ENCODE data around the gene TBXAS1. TPM values are rescaled to one million over a fixed set of nuclear protein-coding genes. Genes with fewer than 3 reads are reported as not detected.
"Not testable (repeated sequence)": the region's sequence is repeated elsewhere in the genome, so short reads cannot be mapped to it uniquely, and the experiment has no call there.

TBXAS1 gene
- polyA plus RNA-seq, 3 donors from 2014 or later, result 59.6 to 93.3 (median 68.7) TPM

DNA sequence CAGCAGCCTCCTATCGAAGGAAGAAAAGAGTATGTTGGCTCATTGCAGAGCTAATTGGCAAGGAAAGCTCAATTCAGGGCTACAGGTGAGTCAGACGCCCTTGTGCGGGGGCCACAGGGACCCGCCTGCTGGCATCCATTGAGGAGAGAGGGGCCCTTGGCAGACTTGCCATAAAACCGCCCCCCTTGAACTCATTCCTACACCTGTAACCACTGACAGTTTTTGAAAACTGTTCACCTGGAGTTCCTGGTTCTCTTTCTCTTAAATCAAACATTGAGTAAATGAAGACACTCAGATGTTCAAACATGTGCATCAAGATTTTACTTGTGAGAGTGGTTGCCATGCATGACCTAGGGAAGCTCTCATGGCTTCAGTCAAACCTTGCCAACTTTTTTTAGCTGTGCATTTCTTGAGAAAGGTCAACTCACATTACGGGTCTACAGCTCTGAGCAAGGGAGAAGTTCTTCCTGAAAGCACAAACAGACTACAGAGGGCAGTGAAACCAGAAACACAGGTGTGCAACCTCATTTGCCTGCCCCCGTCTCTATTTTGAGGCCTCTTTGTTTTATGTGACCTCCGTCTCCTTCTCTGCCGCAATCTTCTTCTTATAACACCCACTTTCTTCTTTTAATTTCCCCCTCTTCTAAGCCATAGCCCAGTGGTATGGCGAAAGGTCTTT, 87.8 kb downstream of the TBXAS1 start:
- peak overlapping the region; percentile 86 to 93 (median 92) for H3K27ac Mint-ChIP-seq
- H3K4me1 Mint-ChIP-seq, result peaks cover 57 to 61% of the 10 kb centered on the region in 2 donors
- no peaks in the 10 kb centered on the region for H3K9me3 Mint-ChIP-seq
- no peak for DNase-seq
- H3K4me3 Mint-ChIP-seq, result peak overlapping the region; percentile 50 to 70 (median 58)
- H3K27me3 Mint-ChIP-seq (ENCODE audit: low read depth in 3 of 3), result peaks cover 0 to 4% (median 2%) of the 10 kb centered on the region in 3 donors
- H3K36me3 Mint-ChIP-seq, result peaks cover 4 to 18% (median 14%) of the 10 kb centered on the region in 3 donors

DNA sequence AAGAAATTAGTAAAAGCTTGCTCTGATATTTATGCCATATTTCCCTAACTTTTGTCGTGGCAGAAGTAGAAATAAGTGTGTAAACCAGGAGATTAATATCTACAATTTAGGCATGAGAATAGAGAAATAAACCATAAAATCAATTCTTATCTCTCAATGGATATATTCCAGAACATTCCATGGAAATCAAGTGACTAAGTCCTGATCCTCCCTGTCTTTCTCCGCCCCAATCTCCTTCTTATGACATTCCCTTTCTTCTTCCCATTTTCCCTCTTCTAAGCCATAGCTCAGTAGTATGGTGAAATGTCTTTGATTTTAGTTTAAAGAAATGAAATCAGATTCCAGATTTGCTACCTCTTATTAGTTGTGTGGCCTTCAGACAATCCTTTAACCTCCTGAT, 88.8 kb downstream of the TBXAS1 start:
- no peak overlapping the region for H3K4me3 Mint-ChIP-seq
- peak overlapping the region in 2 of 6 donors; percentile 8 to 37 for H3K27ac Mint-ChIP-seq
- peaks cover 0 to 4% (median 2%) of the 10 kb centered on the region in 3 donors for H3K27me3 Mint-ChIP-seq (ENCODE audit: low read depth in 3 of 3)
- peaks cover 62 to 63% of the 10 kb centered on the region in 2 donors for H3K4me1 Mint-ChIP-seq
- no peak for DNase-seq
- peaks cover 4 to 13% (median 12%) of the 10 kb centered on the region in 3 donors for H3K36me3 Mint-ChIP-seq
- no peaks in the 10 kb centered on the region for H3K9me3 Mint-ChIP-seq

DNA sequence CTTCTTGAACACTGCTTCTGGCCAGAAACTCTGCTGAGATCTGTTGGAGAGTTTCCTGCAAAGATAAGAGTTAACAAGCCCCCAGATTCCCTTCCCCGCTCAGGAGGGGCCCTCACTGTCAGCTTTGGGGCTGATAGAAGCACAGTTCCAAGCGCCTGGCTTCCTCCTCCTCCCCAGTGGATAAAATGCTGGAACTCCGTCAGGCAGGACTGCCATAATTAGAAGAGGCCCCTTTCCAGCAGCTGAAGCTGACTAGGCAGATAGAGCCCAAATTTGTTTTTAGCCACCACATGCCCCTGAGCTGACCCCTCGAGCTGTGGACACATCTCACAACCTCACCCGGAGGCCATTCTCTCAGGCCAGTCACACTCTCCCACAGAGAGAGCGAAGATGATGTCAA, 89.4 kb downstream of the TBXAS1 start:
- Mint-ChIP-seq H3K27ac (peak overlapping the region in 4 of 6 donors; percentile 1 to 37 (median 26)), H3K27me3 (ENCODE audit: low read depth in 3 of 3) (peaks cover 0 to 4% (median 2%) of the 10 kb centered on the region in 3 donors), H3K4me1 (peaks cover 60 to 65% of the 10 kb centered on the region in 2 donors), H3K36me3 (peaks cover 4 to 8% (median 7%) of the 10 kb centered on the region in 3 donors), H3K4me3 (no peak overlapping the region), H3K9me3 (no peaks in the 10 kb centered on the region)
- no peak for DNase-seq

DNA sequence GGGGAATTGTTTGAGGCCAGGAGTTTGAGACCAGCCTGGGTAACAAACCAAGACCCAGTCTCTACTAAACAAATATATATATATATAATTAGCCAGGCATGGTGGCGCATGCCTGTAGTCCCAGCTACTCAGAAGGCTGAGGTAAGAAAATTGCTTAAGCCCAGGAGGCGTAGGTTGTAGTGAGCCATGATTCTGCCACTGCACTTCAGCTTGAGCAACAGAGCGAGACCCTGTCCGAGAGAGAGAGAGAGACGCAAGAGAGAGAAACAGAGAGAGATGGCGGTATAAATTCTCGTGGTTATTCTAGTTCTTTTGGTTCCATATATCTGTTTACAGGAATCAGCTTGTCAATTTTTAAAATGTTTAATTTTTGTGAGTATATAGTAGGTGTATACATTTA, 94.0 kb downstream of the TBXAS1 start:
- peaks cover 0 to 4% (median 3%) of the 10 kb centered on the region in 3 donors for H3K36me3 Mint-ChIP-seq
- no peak for DNase-seq
- H3K27ac Mint-ChIP-seq, result no peak overlapping the region
- peaks cover 0 to 4% (median 2%) of the 10 kb centered on the region in 3 donors for H3K27me3 Mint-ChIP-seq (ENCODE audit: low read depth in 3 of 3)
- peaks cover 47 to 66% of the 10 kb centered on the region in 2 donors for H3K4me1 Mint-ChIP-seq
- peaks cover 0 to 2% (median 0%) of the 10 kb centered on the region in 6 donors for H3K9me3 Mint-ChIP-seq
- H3K4me3 Mint-ChIP-seq, result no peak overlapping the region

DNA sequence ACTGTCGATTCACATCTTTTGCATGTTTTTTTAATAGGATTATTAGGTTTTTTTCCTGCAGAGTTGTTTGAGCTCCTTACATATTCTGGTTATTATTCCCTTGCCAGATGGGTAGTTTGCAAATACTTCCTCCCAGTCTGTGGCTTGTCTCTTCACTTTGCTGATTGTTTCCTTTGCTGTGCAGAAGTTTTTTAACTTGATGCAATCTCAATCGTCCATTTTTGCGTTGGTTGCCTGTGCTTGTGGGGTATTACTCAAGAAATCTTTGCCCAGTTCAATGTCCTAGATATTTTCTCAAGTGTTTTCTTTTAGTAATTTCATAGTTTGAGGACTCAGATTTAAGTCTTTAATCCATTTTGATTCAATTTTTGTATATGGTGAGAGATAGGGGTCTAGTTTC, 95.4 kb downstream of the TBXAS1 start:
- H3K4me1 Mint-ChIP-seq, result peaks cover 42 to 56% of the 10 kb centered on the region in 2 donors
- DNase-seq, result no peak
- H3K4me3 Mint-ChIP-seq, result no peak overlapping the region
- peaks cover 0 to 2% (median 0%) of the 10 kb centered on the region in 6 donors for H3K9me3 Mint-ChIP-seq
- peaks cover 0 to 10% (median 8%) of the 10 kb centered on the region in 3 donors for H3K36me3 Mint-ChIP-seq
- H3K27me3 Mint-ChIP-seq (ENCODE audit: low read depth in 3 of 3), result peaks cover 0 to 4% (median 2%) of the 10 kb centered on the region in 3 donors
- peak overlapping the region in 2 of 6 donors; percentile 2 to 57 for H3K27ac Mint-ChIP-seq

DNA sequence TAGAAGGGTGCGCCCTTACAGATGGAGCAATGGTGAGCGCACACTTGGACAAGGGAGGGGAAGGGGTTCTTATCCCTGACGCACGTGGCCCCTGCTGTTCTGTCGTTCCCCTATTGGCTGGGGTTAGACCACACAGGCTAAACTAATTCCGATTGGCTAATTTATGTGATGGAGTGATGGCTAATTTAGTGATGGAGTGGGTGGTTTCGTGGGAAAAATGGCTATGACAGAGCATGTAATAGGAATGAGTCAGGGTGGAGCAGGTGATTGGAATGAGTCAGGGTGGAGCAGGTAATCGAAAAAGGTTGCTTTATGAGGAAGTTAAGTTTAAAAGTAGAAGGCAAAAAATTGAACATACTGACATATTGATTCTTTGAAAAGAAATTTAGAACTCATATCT, 100.2 kb downstream of the TBXAS1 start:
- Mint-ChIP-seq H3K4me1 (peaks cover 38 to 39% of the 10 kb centered on the region in 2 donors), H3K27ac (peak overlapping the region in 1 of 6 donors; percentile 33)
- H3K9me3 Mint-ChIP-seq, result not testable (repeated sequence)

DNA sequence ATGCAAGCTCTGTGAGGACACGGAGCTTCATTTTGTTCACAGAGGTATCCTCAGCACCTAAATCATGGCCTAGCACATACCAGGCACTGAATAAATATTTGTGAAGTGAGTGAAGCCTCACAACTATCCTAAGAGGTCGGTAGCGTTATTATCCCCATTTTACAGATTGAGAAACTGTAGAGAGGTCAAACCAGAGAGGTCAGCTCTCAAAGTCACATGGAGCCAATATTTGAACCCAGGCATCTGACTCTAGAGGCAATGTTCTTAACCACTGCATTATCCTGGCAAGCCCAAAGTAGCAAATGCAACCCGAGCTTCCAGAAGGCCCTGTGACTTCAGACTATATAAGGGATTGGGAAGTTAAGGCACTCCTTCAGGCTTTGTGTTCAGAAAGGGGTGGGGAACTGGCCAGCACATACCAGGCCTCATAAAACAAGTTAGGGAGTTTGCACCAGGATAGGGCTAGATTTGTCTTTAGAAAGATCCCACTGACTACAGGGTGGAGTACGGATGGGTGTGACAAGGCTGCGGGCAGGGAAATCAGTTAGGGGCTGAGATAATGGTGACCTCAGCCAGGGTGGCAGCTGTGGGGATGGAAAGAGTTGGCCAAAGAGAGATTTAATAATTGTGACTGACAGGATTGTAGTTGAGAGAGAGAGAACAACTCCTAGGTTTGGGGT, 101.4 kb downstream of the TBXAS1 start:
- H3K27me3 Mint-ChIP-seq (ENCODE audit: low read depth in 3 of 3), result peaks cover 2 to 6% (median 4%) of the 10 kb centered on the region in 3 donors
- DNase-seq, result no peak
- peaks cover 6 to 23% (median 18%) of the 10 kb centered on the region in 3 donors for H3K36me3 Mint-ChIP-seq
- H3K4me1 Mint-ChIP-seq, result peaks cover 26 to 27% of the 10 kb centered on the region in 2 donors
- peak overlapping the region in 3 of 6 donors; percentile 30 to 64 (median 31) for H3K27ac Mint-ChIP-seq
- H3K9me3 Mint-ChIP-seq, result peaks cover 0 to 2% (median 0%) of the 10 kb centered on the region in 6 donors
- H3K4me3 Mint-ChIP-seq, result no peak overlapping the region

More for the DNA sequence above, 100.2 kb downstream of the TBXAS1 start:
- H3K27me3 Mint-ChIP-seq (ENCODE audit: low read depth in 3 of 3); DNase-seq; H3K4me3 Mint-ChIP-seq: not testable (repeated sequence)
- peaks cover 6 to 23% (median 18%) of the 10 kb centered on the region in 3 donors for H3K36me3 Mint-ChIP-seq

DNA sequence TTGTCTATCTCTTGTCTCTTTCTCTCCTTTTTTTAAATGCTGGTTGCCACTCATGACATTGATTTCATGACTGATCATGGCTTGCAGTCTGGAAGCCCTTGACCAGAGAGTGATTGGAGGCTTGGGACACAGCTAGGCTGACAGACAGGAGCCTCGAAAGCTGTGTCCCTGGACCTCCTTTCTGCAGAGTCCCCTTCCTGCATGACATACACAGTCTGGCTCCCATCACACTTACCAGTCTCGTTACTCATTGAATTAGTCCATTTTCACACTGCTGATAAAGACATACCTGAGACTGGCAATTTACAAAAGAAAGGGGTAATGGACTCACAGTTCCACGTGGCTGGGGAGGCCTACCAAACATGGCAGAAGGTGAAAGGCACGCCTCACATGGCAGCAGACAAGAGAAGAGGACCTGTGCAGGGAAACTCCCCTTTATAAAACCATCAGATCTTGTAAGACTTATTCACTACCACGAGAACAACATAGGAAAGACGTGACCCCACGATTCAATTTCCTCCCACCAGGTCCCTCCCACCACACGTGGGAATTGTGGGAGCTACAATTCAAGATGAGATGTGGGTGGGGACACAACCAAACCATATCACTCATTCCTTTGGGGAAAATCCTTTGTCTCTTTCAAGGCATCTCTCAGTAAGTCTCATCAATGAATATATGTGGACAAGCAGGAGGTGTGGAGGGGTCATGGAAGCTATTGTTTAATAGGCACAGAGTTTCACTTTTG, 102.3 kb downstream of the TBXAS1 start:
- H3K27ac Mint-ChIP-seq, result peak overlapping the region in 5 of 6 donors; percentile 2 to 31 (median 28)
- peaks cover 20 to 21% of the 10 kb centered on the region in 2 donors for H3K4me1 Mint-ChIP-seq
- peaks cover 6 to 23% (median 18%) of the 10 kb centered on the region in 3 donors for H3K36me3 Mint-ChIP-seq
- H3K9me3 Mint-ChIP-seq, result no peaks in the 10 kb centered on the region
- H3K4me3 Mint-ChIP-seq, result no peak overlapping the region
- no peak for DNase-seq
- H3K27me3 Mint-ChIP-seq (ENCODE audit: low read depth in 3 of 3), result peaks cover 2 to 6% (median 4%) of the 10 kb centered on the region in 3 donors

DNA sequence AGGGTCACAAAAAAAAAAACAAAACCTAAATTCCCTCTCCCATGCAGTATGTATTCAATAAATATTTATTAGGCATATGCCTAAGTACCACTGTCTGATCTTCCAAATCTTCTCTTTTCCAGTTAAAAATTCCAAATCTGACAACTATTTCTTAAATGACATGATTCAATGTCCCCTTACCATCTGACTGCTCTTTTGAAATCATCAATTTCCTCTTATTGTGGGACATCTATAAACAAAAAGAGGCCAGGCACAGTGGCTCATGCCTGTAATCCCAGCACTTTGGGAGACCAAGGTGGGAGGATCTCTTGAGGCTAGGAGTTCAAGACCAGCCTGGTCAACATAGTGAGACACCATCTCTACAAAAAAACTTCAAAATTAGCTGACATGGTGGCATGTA, 103.5 kb downstream of the TBXAS1 start:
- Mint-ChIP-seq H3K4me1 (peaks cover 32% of the 10 kb centered on the region in 2 donors), H3K4me3 (no peak overlapping the region)

DNA sequence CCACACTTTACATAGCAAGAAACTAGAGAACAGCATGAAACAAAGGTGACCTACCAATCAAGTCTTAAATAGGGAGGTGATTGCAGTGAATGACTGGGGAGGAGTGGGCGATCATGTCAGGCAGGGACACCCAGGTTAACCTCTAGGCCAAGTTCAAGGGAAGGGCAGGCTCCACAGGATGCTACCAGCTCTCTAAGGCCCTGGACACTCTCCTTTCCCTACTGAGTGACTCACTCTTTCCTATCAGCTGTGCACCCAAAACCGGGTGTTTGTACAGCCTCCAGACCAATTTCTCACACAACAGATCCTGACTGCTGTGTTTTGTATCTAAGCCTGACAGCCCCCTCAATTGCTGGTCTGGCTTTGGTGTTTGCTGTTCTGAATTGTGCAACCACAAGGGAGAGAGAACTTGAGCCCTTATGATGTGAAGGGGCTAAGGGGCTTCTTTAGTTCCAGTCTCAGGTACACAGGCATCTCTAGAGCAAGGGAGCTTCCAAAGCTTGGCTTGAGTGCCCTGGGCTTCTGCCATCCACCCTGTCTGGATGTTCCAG, 107.8 kb downstream of the TBXAS1 start:
- no peak overlapping the region for H3K4me3 Mint-ChIP-seq
- peaks cover 0 to 3% (median 2%) of the 10 kb centered on the region in 3 donors for H3K27me3 Mint-ChIP-seq (ENCODE audit: low read depth in 3 of 3)
- peaks cover 0 to 18% (median 18%) of the 10 kb centered on the region in 3 donors for H3K36me3 Mint-ChIP-seq
- H3K27ac Mint-ChIP-seq, result peak overlapping the region; percentile 33 to 65 (median 46)
- peaks cover 32 to 44% of the 10 kb centered on the region in 2 donors for H3K4me1 Mint-ChIP-seq
- no peaks in the 10 kb centered on the region for H3K9me3 Mint-ChIP-seq
- DNase-seq, result no peak

More for the DNA sequence above, 103.5 kb downstream of the TBXAS1 start:
- DNase-seq, result no peak
- H3K27me3 Mint-ChIP-seq (ENCODE audit: low read depth in 3 of 3), result peaks cover 2 to 6% (median 2%) of the 10 kb centered on the region in 3 donors
- no peaks in the 10 kb centered on the region for H3K9me3 Mint-ChIP-seq
- H3K36me3 Mint-ChIP-seq, result peaks cover 6 to 23% (median 19%) of the 10 kb centered on the region in 3 donors
- peak overlapping the region in 1 of 6 donors; percentile 25 for H3K27ac Mint-ChIP-seq

DNA sequence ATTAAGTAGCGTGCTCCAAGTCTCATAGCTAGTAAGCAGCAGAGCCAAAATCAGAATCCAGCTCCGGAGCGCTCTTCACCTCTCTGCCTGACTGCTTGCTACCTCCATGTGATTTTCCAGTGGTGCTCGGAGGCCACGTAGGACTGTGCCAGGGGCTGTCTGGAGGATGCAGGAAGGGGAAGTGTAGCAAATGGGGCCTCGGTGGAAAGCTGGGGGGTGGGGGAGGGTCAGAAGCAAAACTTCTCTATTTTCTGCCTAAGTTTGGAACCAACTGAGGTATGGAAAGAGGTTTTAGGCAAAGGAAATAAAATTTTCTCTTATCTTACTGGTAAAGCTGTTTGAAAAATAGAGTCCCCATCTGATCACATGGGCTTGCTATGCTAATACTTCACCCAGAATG, 108.7 kb downstream of the TBXAS1 start:
- no peaks in the 10 kb centered on the region for H3K9me3 Mint-ChIP-seq
- H3K27ac Mint-ChIP-seq, result peak overlapping the region in 4 of 6 donors; percentile 36 to 75 (median 60)
- H3K36me3 Mint-ChIP-seq, result peaks cover 0 to 18% (median 13%) of the 10 kb centered on the region in 3 donors
- H3K27me3 Mint-ChIP-seq (ENCODE audit: low read depth in 3 of 3), result peaks cover 0 to 2% (median 2%) of the 10 kb centered on the region in 3 donors
- peaks cover 30 to 44% of the 10 kb centered on the region in 2 donors for H3K4me1 Mint-ChIP-seq
- DNase-seq, result no peak
- H3K4me3 Mint-ChIP-seq, result peak overlapping the region in 1 of 5 donors; percentile 2

DNA sequence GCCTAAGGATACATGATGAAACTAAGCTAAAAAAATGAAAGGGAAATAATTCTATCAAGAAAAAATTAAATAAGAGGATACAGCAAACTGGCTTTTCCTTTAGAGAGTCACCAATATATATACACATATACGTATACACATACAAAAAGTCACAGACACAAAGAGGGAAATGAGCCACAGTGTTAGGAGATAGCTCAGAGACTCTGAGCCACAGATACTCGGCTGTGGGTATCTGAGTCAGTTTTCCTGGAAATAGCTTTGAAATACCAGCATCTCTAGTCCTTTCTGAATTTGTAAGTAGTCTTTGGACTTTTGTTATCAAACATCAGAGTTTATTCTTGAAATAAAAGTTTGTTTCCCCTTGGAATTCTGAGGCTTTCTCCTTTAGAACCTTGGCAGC, 111.8 kb downstream of the TBXAS1 start:
- Mint-ChIP-seq H3K36me3 (peaks cover 13 to 35% (median 30%) of the 10 kb centered on the region in 3 donors), H3K4me1 (peaks cover 33 to 44% of the 10 kb centered on the region in 2 donors), H3K27ac (peak overlapping the region in 3 of 6 donors; percentile 1 to 76 (median 1))

DNA sequence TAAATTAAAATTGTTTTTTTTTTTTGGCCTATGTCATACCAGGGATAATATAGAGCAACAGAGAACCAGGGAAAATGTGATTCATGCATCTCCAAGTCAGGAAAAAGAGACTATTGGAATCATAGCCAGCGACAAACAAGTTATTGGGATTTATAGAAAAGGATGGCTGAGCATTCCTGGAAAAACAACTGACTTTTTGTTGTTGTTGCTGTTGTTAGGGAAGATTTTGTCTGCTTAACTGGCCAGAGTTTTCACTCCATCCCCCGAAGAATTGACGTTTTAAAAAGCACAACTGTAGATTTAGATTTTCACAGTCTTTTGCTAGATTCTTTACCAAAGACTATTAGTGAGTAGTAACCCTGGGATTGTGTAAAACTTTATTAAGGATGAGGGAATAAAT, 112.4 kb downstream of the TBXAS1 start:
- H3K27me3 Mint-ChIP-seq (ENCODE audit: low read depth in 3 of 3), result peaks cover 0 to 5% (median 2%) of the 10 kb centered on the region in 3 donors

More for the DNA sequence above, 111.8 kb downstream of the TBXAS1 start:
- peaks cover 0 to 3% (median 2%) of the 10 kb centered on the region in 3 donors for H3K27me3 Mint-ChIP-seq (ENCODE audit: low read depth in 3 of 3)
- no peak for DNase-seq
- H3K9me3 Mint-ChIP-seq, result peaks cover 0 to 5% (median 1%) of the 10 kb centered on the region in 6 donors
- H3K4me3 Mint-ChIP-seq, result no peak overlapping the region

More for the DNA sequence above, 112.4 kb downstream of the TBXAS1 start:
- H3K27ac Mint-ChIP-seq, result no peak overlapping the region
- H3K4me3 Mint-ChIP-seq, result no peak overlapping the region
- peaks cover 15 to 36% (median 33%) of the 10 kb centered on the region in 3 donors for H3K36me3 Mint-ChIP-seq
- peaks cover 0 to 7% (median 1%) of the 10 kb centered on the region in 6 donors for H3K9me3 Mint-ChIP-seq
- no peak for DNase-seq
- H3K4me1 Mint-ChIP-seq, result peaks cover 33 to 40% of the 10 kb centered on the region in 2 donors

Data from immature natural killer cell (primary cell).